H1 (cell line): ENCODE measurements around the gene SPTSSB. TPM values are rescaled to one million over a fixed set of nuclear protein-coding genes. Genes with fewer than 3 reads are reported as not detected.

ENCODE experiments used
- CTCF ChIA-PET: fragments of 300-600 bp; sonication (Branson Sonifier 250); formaldehyde crosslinking; loops from one replicate; lab custom pipeline; 2021; ENCODE audit not compliant: partially characterized antibody; lab: Charles Lee
- POLR2A ChIA-PET: fragments of 300-600 bp; sonication (Branson Sonifier 250); formaldehyde crosslinking; loops from one replicate; lab custom pipeline; 2021; ENCODE audit warnings: inconsistent platforms; ENCODE audit not compliant: partially characterized antibody; lab: Charles Lee
- DNase-seq, 2 experiments: peaks; one replicate each; pipeline versions ENCODE4 v3.0.0 to v3.0.0-alpha.2; 2010 to 2022; ENCODE audit warnings: low spot score in 2 of 2, low read depth in 1 of 2, mixed read lengths in 1 of 2
- FAIRE-seq: peaks from 2 replicates; lab custom pipeline; 2011; peaks lifted over from hg19 to GRCh38; lab: Jason Lieb, UNC
- H2AFZ ChIP-seq: 2 replicates; pipeline ENCODE4 v1.8.1; 2012; ENCODE audit warnings: low read length, inconsistent platforms
- H2AK5ac ChIP-seq: 2 replicates; pipeline ENCODE4 v1.6.1; 2013; ENCODE audit warnings: low read depth, low read length
- H2BK120ac ChIP-seq: replicated peaks from 2 replicates; pipeline ENCODE3; 2013; ENCODE audit warnings: low read depth, low read length, inconsistent platforms
- H2BK12ac ChIP-seq: 2 replicates; pipeline ENCODE4 v1.6.1; 2013; ENCODE audit warnings: low read depth, low read length
- H2BK15ac ChIP-seq: 2 replicates; pipeline ENCODE4 v1.6.1; 2013; ENCODE audit warnings: low read length
- H2BK20ac ChIP-seq: 2 replicates; pipeline ENCODE4 v1.6.1; 2013; ENCODE audit warnings: low read length
- H2BK5ac ChIP-seq: 2 replicates; pipeline ENCODE4 v1.6.1; 2013; ENCODE audit warnings: low read depth, low read length
- H3K14ac ChIP-seq: 2 replicates; pipeline ENCODE4 v1.6.1; 2013; ENCODE audit warnings: inconsistent platforms; ENCODE audit not compliant: insufficient read length
- H3K18ac ChIP-seq: 2 replicates; pipeline ENCODE4 v1.6.1; 2013; ENCODE audit warnings: low read length; ENCODE audit errors: extremely low read depth
- H3K23ac ChIP-seq: 2 replicates; pipeline ENCODE4 v1.6.1; 2013; ENCODE audit warnings: inconsistent platforms; ENCODE audit not compliant: insufficient read length
- H3K23me2 ChIP-seq: 2 replicates; pipeline ENCODE4 v1.6.1; 2013; ENCODE audit warnings: low read depth, low read length
- H3K27ac ChIP-seq: 2 replicates; pipeline ENCODE4 v1.6.1; 2011; ENCODE audit warnings: low read depth, low read length, inconsistent platforms
- H3K27me3 ChIP-seq, 4 experiments: replicated peaks in 1 of 4; 1 replicate in 1 of 4; 2 replicates in 3 of 4; pipeline versions ENCODE4 v1.6.1 to v1.8.1; 2011 to 2013; ENCODE audit warnings: low read length in 3 of 4, mild to moderate bottlenecking in 3 of 4, inconsistent platforms in 2 of 4, mixed read lengths in 2 of 4, moderate library complexity in 1 of 4; ENCODE audit not compliant: control insufficient read depth in 3 of 4, insufficient read depth in 3 of 4; ENCODE audit errors: extremely low read depth in 1 of 4
- H3K36me3 ChIP-seq, 4 experiments: 2 replicates each; pipeline versions ENCODE4 v1.6.1 to v1.8.1; 2011 to 2013; ENCODE audit warnings: mild to moderate bottlenecking in 4 of 4, low read length in 3 of 4, moderate library complexity in 2 of 4, control low read depth in 1 of 4, inconsistent platforms in 1 of 4; ENCODE audit not compliant: insufficient read depth in 4 of 4, control insufficient read depth in 2 of 4
- H3K4ac ChIP-seq: replicated peaks from 2 replicates; pipeline ENCODE3; 2013; ENCODE audit warnings: low read length, low read depth, mixed read lengths, inconsistent platforms; ENCODE audit not compliant: insufficient read length
- H3K4me1 ChIP-seq, 4 experiments: replicated peaks in 1 of 4; 1 replicate in 1 of 4; 2 replicates in 3 of 4; pipeline versions ENCODE4 v1.6.1 to v1.8.1; 2011 to 2013; ENCODE audit warnings: low read length in 3 of 4, inconsistent platforms in 2 of 4, mixed read lengths in 1 of 4; ENCODE audit not compliant: insufficient read depth in 4 of 4, control insufficient read depth in 3 of 4
- H3K4me2 ChIP-seq, 2 experiments: 2 replicates each; pipeline versions ENCODE4 v1.6.1 to v1.8.1; 2011 to 2013; ENCODE audit warnings: low read depth in 2 of 2, low read length in 2 of 2, control low read depth in 1 of 2, inconsistent platforms in 1 of 2, mild to moderate bottlenecking in 1 of 2; ENCODE audit not compliant: insufficient read depth in 1 of 2
- H3K4me3 ChIP-seq, 4 experiments: fragments of 200-600, 300-600 bp in 1 of 4; sonication (generic), shearing (Covaris generic), sonication (Bioruptor Twin) in 1 of 4; 2 replicates each; pipeline versions ENCODE4 v1.5.1 to v1.8.1; 2011 to 2016; ENCODE audit warnings: low read length in 4 of 4, low read depth in 3 of 4, control low read depth in 2 of 4, inconsistent platforms in 2 of 4, mild to moderate bottlenecking in 2 of 4, mixed read lengths in 1 of 4, moderate library complexity in 1 of 4; ENCODE audit not compliant: insufficient read depth in 2 of 4; ENCODE audit errors: extremely low read depth in 1 of 4
- H3K56ac ChIP-seq: replicated peaks from 2 replicates; pipeline ENCODE3; 2013; ENCODE audit warnings: low read depth, mild to moderate bottlenecking, mixed read lengths, low read length, inconsistent platforms; ENCODE audit not compliant: insufficient read length
- H3K79me1 ChIP-seq: 2 replicates; pipeline ENCODE4 v1.6.1; 2013; ENCODE audit warnings: low read depth, low read length, control low read depth
- H3K79me2 ChIP-seq, 2 experiments: 2 replicates each; pipeline versions ENCODE4 v1.6.1 to v1.8.1; 2012 to 2013; ENCODE audit warnings: low read length in 2 of 2, mild to moderate bottlenecking in 2 of 2, inconsistent platforms in 1 of 2; ENCODE audit not compliant: insufficient read depth in 2 of 2, control insufficient read depth in 1 of 2
- H3K9ac ChIP-seq, 4 experiments: replicated peaks in 1 of 4; 1 replicate in 1 of 4; 2 replicates in 3 of 4; pipeline versions ENCODE4 v1.6.1 to v1.8.1; 2011 to 2013; ENCODE audit warnings: low read depth in 3 of 4, low read length in 3 of 4, control low read depth in 2 of 4, mild to moderate bottlenecking in 2 of 4, moderate library complexity in 2 of 4, inconsistent platforms in 1 of 4; ENCODE audit errors: extremely low read depth in 1 of 4
- H3K9me3 ChIP-seq, 2 experiments: 2 replicates each; pipeline versions ENCODE4 v1.6.1 to v1.8.1; 2012 to 2013; ENCODE audit warnings: mild to moderate bottlenecking in 2 of 2, moderate library complexity in 2 of 2, control low read depth in 1 of 2, inconsistent platforms in 1 of 2, low read depth in 1 of 2, low read length in 1 of 2, mixed read lengths in 1 of 2; ENCODE audit not compliant: insufficient read depth in 2 of 2
- H4K20me1 ChIP-seq, 2 experiments: replicated peaks in 1 of 2; 2 replicates each; pipeline versions ENCODE3 to v1.8.1; 2011 to 2013; ENCODE audit warnings: inconsistent platforms in 2 of 2, low read length in 2 of 2, mild to moderate bottlenecking in 1 of 2; ENCODE audit not compliant: insufficient read depth in 2 of 2, control insufficient read depth in 1 of 2
- H4K5ac ChIP-seq: 2 replicates; pipeline ENCODE4 v1.6.1; 2013; ENCODE audit warnings: low read length, low read depth, mixed read lengths, inconsistent platforms; ENCODE audit not compliant: insufficient read length
- H4K8ac ChIP-seq: 2 replicates; pipeline ENCODE4 v1.8.0; 2013; ENCODE audit warnings: mild to moderate bottlenecking, moderate library complexity, low read length, inconsistent platforms; ENCODE audit not compliant: insufficient read depth; ENCODE audit errors: extremely low read depth
- H4K91ac ChIP-seq: replicated peaks from 2 replicates; pipeline ENCODE3; 2013; ENCODE audit warnings: low read length, mixed read lengths, inconsistent platforms; ENCODE audit not compliant: insufficient read length
- EP300 ChIP-seq, 2 experiments: IDR thresholded peaks; 1 replicate in 1 of 2; 2 replicates in 1 of 2; pipeline ENCODE4 v1.6.1; 2011 to 2012; ENCODE audit warnings: low read depth in 2 of 2, low read length in 2 of 2, mild to moderate bottlenecking in 2 of 2, borderline replicate concordance in 1 of 2, inconsistent platforms in 1 of 2, moderate library complexity in 1 of 2
- TAF1 ChIP-seq: IDR thresholded peaks from 2 replicates; pipeline ENCODE4 v1.6.1; 2011; ENCODE audit warnings: mild to moderate bottlenecking, low read depth, low read length
- WGBS, 2 experiments: shearing (Covaris generic) in 1 of 2; methylation state at CpG; one replicate each; pipeline versions ENCODE4 v1.1.6 to v1.1.7; 2013 to 2015; ENCODE audit warnings: low lambda C conversion rate in 2 of 2, mixed read lengths in 2 of 2, inconsistent platforms in 1 of 2, low coverage in 1 of 2, missing lambda C conversion rate in 1 of 2; ENCODE audit not compliant: insufficient replicate concordance in 2 of 2, insufficient coverage in 1 of 2, insufficient read length in 1 of 2; ENCODE audit errors: extremely low coverage in 1 of 2, missing lambda C conversion rate in 1 of 2; 5-methylcytosine and 5-hydroxymethylcytosine counted together
- polyA plus RNA-seq, 7 experiments: library from polyadenylated mRNA; depleted of rRNA in 3 of 7; stranded (reverse) in 5 of 7; unstranded in 2 of 7; fragments of >200 nt in 5 of 7; fragments of 200-250 nt in 2 of 7; gene quantifications; 1 replicate in 5 of 7; 2 replicates in 1 of 7; 4 replicates in 1 of 7; pipeline versions ENCODE4 v1.2.1 to v1.2.3, GENCODE V29; 2011 to 2013; ENCODE audit warnings: missing spikeins in 2 of 7, mixed read lengths in 2 of 7
- total RNA-seq: library from RNA; stranded (reverse); fragmentation: NEBNext Ultra II Directional; extraction: Animal tissue kit (Norgen Biotek cat#: 25700); gene quantifications from 2 replicates; pipeline ENCODE4 v1.2.1, GENCODE V29; 2021

Gene SPTSSB
- total and polyA plus RNA-seq, 2 of the 8 experiments (the other 6 are each of a cell fraction or from before 2014, with no cell fraction given), result 33.4 to 52.5 TPM

DNA sequence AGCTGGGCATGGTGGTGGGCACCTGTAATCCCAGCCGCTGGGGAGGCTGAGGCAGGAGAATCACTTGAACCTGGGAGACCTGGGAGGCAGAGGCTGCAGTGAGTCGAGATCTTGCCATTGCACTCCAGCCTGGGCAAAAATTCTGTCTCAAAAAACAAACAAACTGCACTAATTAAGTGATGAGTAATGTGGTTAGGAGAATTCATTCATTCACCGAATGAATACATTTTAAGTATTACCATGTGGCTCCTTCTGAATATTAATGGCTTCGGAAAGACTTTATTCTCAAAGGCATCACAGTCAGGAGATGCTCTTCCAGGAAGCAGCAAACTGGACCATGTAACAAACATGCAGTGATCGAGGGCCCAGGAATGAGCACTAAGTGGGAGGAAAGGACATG is 23.6 kb downstream of the SPTSSB start:
- no peak overlapping the region for H2BK20ac ChIP-seq
- H4K8ac ChIP-seq, result no peak overlapping the region
- H2BK15ac ChIP-seq, result no peak overlapping the region
- no peak overlapping the region for H2AFZ ChIP-seq
- DNase-seq, result no peak
- no peak overlapping the region for H2AK5ac ChIP-seq
- H3K4me2 ChIP-seq, result no peak overlapping the region
- no peaks in the 10 kb centered on the region for H3K4me1 ChIP-seq
- 88% methylated on average over 5 of the region's 5 CpGs; no CpG with 5 or more reads in 1 of the 2 experiments for WGBS, 2 experiments
- H3K79me1 ChIP-seq, result no peaks in the 10 kb centered on the region
- H2BK12ac ChIP-seq, result no peak overlapping the region
- H4K20me1 ChIP-seq, result no peaks in the 10 kb centered on the region
- TF ChIP-seq TAF1, result no peak
- no peak for TF ChIP-seq EP300 (IDR thresholded peaks at IDR 0.05; ENCODE audit: borderline replicate concordance in 1 of 2, low read depth in 2 of 2, low read length in 2 of 2)
- no peak for FAIRE-seq
- H3K9me3 ChIP-seq, result no peaks in the 10 kb centered on the region
- no peak overlapping the region for H3K56ac ChIP-seq
- no peaks in the 10 kb centered on the region for H3K27me3 ChIP-seq
- no peak overlapping the region for H3K9ac ChIP-seq
- no peak overlapping the region for H3K18ac ChIP-seq
- H3K23me2 ChIP-seq, result no peaks in the 10 kb centered on the region
- H2BK5ac ChIP-seq, result no peak overlapping the region
- no peaks in the 10 kb centered on the region for H3K36me3 ChIP-seq
- H3K79me2 ChIP-seq, result no peaks in the 10 kb centered on the region
- no peak overlapping the region for H3K4me3 ChIP-seq
- POLR2A ChIA-PET, result no interaction called here
- H3K14ac ChIP-seq, result no peak overlapping the region
- no peak overlapping the region for H3K4ac ChIP-seq
- H4K91ac ChIP-seq, result no peak overlapping the region
- H3K27ac ChIP-seq, result no peak overlapping the region
- H2BK120ac ChIP-seq, result no peak overlapping the region
- H3K23ac ChIP-seq, result no peak overlapping the region
- no peak overlapping the region for H4K5ac ChIP-seq
- CTCF ChIA-PET, result no interaction called here
